ENCODE data around the gene PLA2G2D. TPM values are rescaled to one million over a fixed set of nuclear protein-coding genes. Genes with fewer than 3 reads are reported as not detected.

PLA2G2D gene
- total and polyA plus RNA-seq, 9 of the 15 experiments (the other 6 are each of a cell fraction or from before 2014, with no cell fraction given): not detected

GRCh38 chr1:20124456-20125057 lies 5.2 kb upstream of the PLA2G2D start (continued):
- no peak for TF ChIP-seq ZNF586 (CRISPR knock-in tag; conservative IDR thresholded peaks at IDR 0.05)
- TF ChIP-seq RCOR1 (IDR thresholded peaks at IDR 0.05; ENCODE audit: borderline replicate concordance in 1 of 2, low read depth in 2 of 2, low read length in 2 of 2): no peak
- peak; percentile 85 for TF ChIP-seq NFIC (IDR thresholded peaks at IDR 0.05)
- no peak for TF ChIP-seq ZBED1 (IDR thresholded peaks at IDR 0.05)
- TF ChIP-seq CHAMP1 (IDR thresholded peaks at IDR 0.05): no peak
- TF ChIP-seq DNMT1 (IDR thresholded peaks at IDR 0.05): no peak
- no peak for TF ChIP-seq MYNN (IDR thresholded peaks at IDR 0.05)
- no peak for TF ChIP-seq MYNN (CRISPR knock-in tag; IDR thresholded peaks at IDR 0.05)
- TF ChIP-seq KHSRP (IDR thresholded peaks at IDR 0.05): no peak
- TF ChIP-seq FOS (IDR thresholded peaks at IDR 0.05; ENCODE audit: extremely low read depth, insufficient read length): peak; percentile 46
- no peak for TF ChIP-seq TGIF2 (CRISPR knock-in tag; IDR thresholded peaks at IDR 0.05)
- no peak for TF ChIP-seq ZBTB43 (CRISPR knock-in tag; IDR thresholded peaks at IDR 0.05)
- TF ChIP-seq ATF4 (CRISPR knock-in tag; IDR thresholded peaks at IDR 0.05): no peak
- TF ChIP-seq RBM14 (IDR thresholded peaks at IDR 0.05; ENCODE audit: borderline replicate concordance, insufficient read depth, low read depth, low read length): no peak
- no peak for TF ChIP-seq TAL1 (IDR thresholded peaks at IDR 0.05)
- TF ChIP-seq ZNF263 (CRISPR knock-in tag; IDR thresholded peaks at IDR 0.05; ENCODE audit: borderline replicate concordance): no peak
- no peak for TF ChIP-seq ZNF449 (CRISPR knock-in tag; IDR thresholded peaks at IDR 0.05)
- TF ChIP-seq AFF1 (IDR thresholded peaks at IDR 0.05; ENCODE audit: low read depth in 1 of 2, partially characterized antibody in 2 of 2): no peak
- no peak for TF ChIP-seq ARID2 (IDR thresholded peaks at IDR 0.05)
